Stimulated activated CD4-positive, alpha-beta T cell treated with anti-CD3 and anti-CD28 coated beads, Interleukin-12 subunit alpha, Interleukin-12 subunit beta, amount 100 ng/mL, for 48 hours (primary cell): ENCODE data around the gene SYDE2.
A peak's percentile ranks its signal among the peaks of the same experiment; 100 is the strongest.
"Not testable (repeated sequence)": the region's sequence is repeated elsewhere in the genome, so short reads cannot be mapped to it uniquely, and the experiment has no call there.

Experiments
- DNase-seq, 3 donors: peaks; one replicate each; pipeline ENCODE4 v3.0.0-alpha.2; 2020; ENCODE audit warnings: low read depth in 2 of 3, low spot score in 1 of 3

The SYDE2 gene

GRCh38 chr1:85200463-85201339 lies at the start of gene SYDE2:
TSS of gene SYDE2 (minus strand) at chr1:85201016. CDS start at chr1:85200996, 20 bp downstream.
- DNase-seq: peak; percentile 32 to 55 (median 34)

- DNase-seq: not testable (repeated sequence)
Observed at GRCh38 chr1:85249042-85249441, 48.2 kb upstream of the SYDE2 start.

- DNase-seq: no peak
Observed at GRCh38 chr1:85245891-85246290, 45.1 kb upstream of the SYDE2 start.

GRCh38 chr1:85245456-85245855 lies 44.6 kb upstream of the SYDE2 start:
- no peak for DNase-seq

- DNase-seq: no peak
Observed at GRCh38 chr1:85244271-85245061, 43.6 kb upstream of the SYDE2 start.

GRCh38 chr1:85243372-85243771 lies 42.6 kb upstream of the SYDE2 start:
- no peak for DNase-seq

- no peak for DNase-seq
Observed at GRCh38 chr1:85240643-85241042, 39.8 kb upstream of the SYDE2 start.

GRCh38 chr1:85240174-85240601 lies 39.4 kb upstream of the SYDE2 start:
- DNase-seq: no peak

GRCh38 chr1:85237613-85238012 lies 36.8 kb upstream of the SYDE2 start:
- DNase-seq: no peak

GRCh38 chr1:85230305-85230977 lies 29.6 kb upstream of the SYDE2 start:
- DNase-seq: no peak

GRCh38 chr1:85229574-85230097 lies 28.8 kb upstream of the SYDE2 start:
- no peak for DNase-seq

- DNase-seq: no peak
Observed at GRCh38 chr1:85228972-85229371, 28.2 kb upstream of the SYDE2 start.

- DNase-seq: no peak
Observed at GRCh38 chr1:85225624-85226380, 25.0 kb upstream of the SYDE2 start.

GRCh38 chr1:85224734-85225623 lies 24.2 kb upstream of the SYDE2 start:
- no peak for DNase-seq

- DNase-seq: no peak
Observed at GRCh38 chr1:85224295-85224694, 23.5 kb upstream of the SYDE2 start.

- DNase-seq: no peak
Observed at GRCh38 chr1:85223334-85223733, 22.5 kb upstream of the SYDE2 start.

- DNase-seq: no peak
Observed at GRCh38 chr1:85220756-85221201, 20.0 kb upstream of the SYDE2 start.

GRCh38 chr1:85219853-85220610 lies 19.2 kb upstream of the SYDE2 start:
- no peak for DNase-seq

- no peak for DNase-seq
Observed at GRCh38 chr1:85216697-85217096, 15.9 kb upstream of the SYDE2 start.
